GM21423 (cell line): Measurements from ENCODE around the gene TRIM71.
"Not testable (repeated sequence)": the region's sequence is repeated elsewhere in the genome, so short reads cannot be mapped to it uniquely, and the experiment has no call there.

ENCODE experiments used
- ATAC-seq: cut with Tn5 transposase; IDR thresholded peaks from one replicate; pipeline ENCODE4 v1.9.1; 2021; ENCODE audit warnings: mild to moderate bottlenecking, moderate library complexity; ENCODE audit not compliant: unreplicated experiment

The TRIM71 gene

GRCh38 chr3:32819551-32820348, 2.0 kb downstream of the TRIM71 start:
- ATAC-seq = no peak

- no peak for ATAC-seq
Measured at GRCh38 chr3:32820430-32820829, 2.6 kb downstream of the TRIM71 start.

GRCh38 chr3:32820971-32821685, 3.3 kb downstream of the TRIM71 start:
- ATAC-seq = no peak

GRCh38 chr3:32821686-32822296, 4.0 kb downstream of the TRIM71 start:
- ATAC-seq = no peak

- ATAC-seq = no peak
Measured at GRCh38 chr3:32822609-32823498, 5.1 kb downstream of the TRIM71 start.

GRCh38 chr3:32823641-32824184, 5.9 kb downstream of the TRIM71 start:
- ATAC-seq = not testable (repeated sequence)

- no peak for ATAC-seq
Measured at GRCh38 chr3:32825601-32826375, 8.0 kb downstream of the TRIM71 start.

GRCh38 chr3:32831062-32831461, 13.3 kb downstream of the TRIM71 start:
- no peak for ATAC-seq

GRCh38 chr3:32831791-32832190, 14.0 kb downstream of the TRIM71 start:
- ATAC-seq = no peak

GRCh38 chr3:32832193-32832592, 14.4 kb downstream of the TRIM71 start:
- ATAC-seq = no peak

GRCh38 chr3:32835049-32835371, 17.2 kb downstream of the TRIM71 start:
- no peak for ATAC-seq

- no peak for ATAC-seq
Measured at GRCh38 chr3:32835961-32836360, 18.2 kb downstream of the TRIM71 start.

- ATAC-seq = no peak
Measured at GRCh38 chr3:32836601-32837000, 18.8 kb downstream of the TRIM71 start.

- ATAC-seq = no peak
Measured at GRCh38 chr3:32837366-32837765, 19.6 kb downstream of the TRIM71 start.

GRCh38 chr3:32837789-32838188, 20.0 kb downstream of the TRIM71 start:
- ATAC-seq = no peak

GRCh38 chr3:32839714-32840085, 21.9 kb downstream of the TRIM71 start:
- no peak for ATAC-seq

GRCh38 chr3:32840086-32840841, 22.5 kb downstream of the TRIM71 start:
- ATAC-seq = no peak

GRCh38 chr3:32841341-32841740, 23.5 kb downstream of the TRIM71 start:
- ATAC-seq = no peak

- no peak for ATAC-seq
Measured at GRCh38 chr3:32841867-32842470, 24.2 kb downstream of the TRIM71 start.
